GM18507 (cell line): Measurements from ENCODE around the gene PATE2.

Source experiments
- DNase-seq: peaks from one replicate; pipeline ENCODE4 v3.0.0; 2011; ENCODE audit warnings: low read depth; ENCODE audit not compliant: insufficient read length; ENCODE audit errors: extremely low spot score
- FAIRE-seq: peaks from 2 replicates; lab custom pipeline; 2011; peaks lifted over from hg19 to GRCh38; lab: Jason Lieb, UNC

Gene PATE2

GRCh38 chr11:125728969-125729368, 49.7 kb downstream of the PATE2 start:
- no peak for FAIRE-seq
- no peak for DNase-seq
